GM23338 (cell line): ENCODE results near the gene CORO2A. TPM values are rescaled to one million over a fixed set of nuclear protein-coding genes. Genes with fewer than 3 reads are reported as not detected.

Experiments used
- ATAC-seq: fragments of 200-7000 bp; cut with Tn5 transposase; 3 replicates; pipeline ENCODE4 v1.9.1; 2020
- DNase-seq: peaks from one replicate; pipeline ENCODE4 v3.0.0-alpha.2; 2015; ENCODE audit warnings: low spot score
- H2AFZ ChIP-seq: fragments of 200-600 bp; sonication (generic); 2 replicates; pipeline ENCODE4 v1.8.0; 2016; ENCODE audit warnings: antibody characterized with exemption, mild to moderate bottlenecking, moderate library complexity
- H3F3A ChIP-seq: fragments of 200-600 bp; sonication (generic); replicated peaks from 2 replicates; pipeline ENCODE4 v1.8.0; 2017; ENCODE audit warnings: antibody characterized with exemption, mixed run types, low read depth
- H3K27ac ChIP-seq: fragments of 200-600 bp; sonication (generic); 2 replicates; pipeline ENCODE4 v1.6.1; 2016; ENCODE audit warnings: low read depth
- H3K27me3 ChIP-seq: fragments of 200-600 bp; sonication (generic); 2 replicates; pipeline ENCODE4 v1.8.0; 2016; ENCODE audit warnings: mild to moderate bottlenecking, mixed run types, moderate library complexity; ENCODE audit not compliant: insufficient read depth
- H3K36me3 ChIP-seq: fragments of 200-600 bp; sonication (generic); 2 replicates; pipeline ENCODE4 v1.8.0; 2016; ENCODE audit warnings: mild to moderate bottlenecking; ENCODE audit not compliant: insufficient read depth
- H3K4me1 ChIP-seq: fragments of 200-600 bp; sonication (generic); 2 replicates; pipeline ENCODE4 v1.8.0; 2016; ENCODE audit warnings: mild to moderate bottlenecking, moderate library complexity; ENCODE audit not compliant: insufficient read depth
- H3K4me2 ChIP-seq: fragments of 200-600 bp; sonication (generic); 2 replicates; pipeline ENCODE4 v1.7.1; 2017; ENCODE audit warnings: mixed run types
- H3K4me3 ChIP-seq: fragments of 200-600 bp; sonication (generic); 2 replicates; pipeline ENCODE4 v1.6.1; 2016; ENCODE audit warnings: mixed run types
- H3K79me2 ChIP-seq: fragments of 200-600 bp; sonication (generic); replicated peaks from 2 replicates; pipeline ENCODE4 v1.8.0; 2017; ENCODE audit warnings: mild to moderate bottlenecking; ENCODE audit not compliant: insufficient read depth
- H3K9me2 ChIP-seq: fragments of 200-600 bp; sonication (generic); 2 replicates; pipeline ENCODE4 v1.8.0; 2017; ENCODE audit not compliant: insufficient read depth
- H4K20me1 ChIP-seq: fragments of 200-600 bp; sonication (generic); replicated peaks from 2 replicates; pipeline ENCODE4 v1.8.0; 2017; ENCODE audit warnings: mild to moderate bottlenecking; ENCODE audit not compliant: insufficient read depth
- H3K27ac Mint-ChIP-seq: 2 replicates; pipeline ENCODE4 v1.8.0; 2020; ENCODE audit warnings: inconsistent platforms, mild to moderate bottlenecking, moderate library complexity, mixed read lengths
- H3K27me3 Mint-ChIP-seq: 3 replicates; pipeline ENCODE4 v1.8.0; 2022; ENCODE audit warnings: low read depth, mild to moderate bottlenecking, moderate library complexity, mixed read lengths, inconsistent platforms; ENCODE audit not compliant: insufficient read depth, poor library complexity
- H3K36me3 Mint-ChIP-seq: 3 replicates; pipeline ENCODE4 v1.8.0; 2021; ENCODE audit warnings: low read depth, mild to moderate bottlenecking, inconsistent platforms, moderate library complexity, mixed read lengths
- H3K4me1 Mint-ChIP-seq: 3 replicates; pipeline ENCODE4 v1.8.0; 2020; ENCODE audit warnings: mild to moderate bottlenecking, inconsistent platforms, mixed read lengths
- H3K4me3 Mint-ChIP-seq: 3 replicates; pipeline ENCODE4 v1.8.0; 2021; ENCODE audit warnings: moderate library complexity, mild to moderate bottlenecking, inconsistent platforms, mixed read lengths
- H3K9me3 Mint-ChIP-seq: 3 replicates; pipeline ENCODE4 v1.8.0; 2020; ENCODE audit warnings: moderate library complexity, mild to moderate bottlenecking, inconsistent platforms, mixed read lengths
- CREB1 ChIP-seq: fragments of 250-450 bp; sonication (Bioruptor Pico); IDR thresholded peaks from 2 replicates; pipeline ENCODE4 v1.5.0; 2020; ENCODE audit warnings: low read depth, mild to moderate bottlenecking, moderate library complexity
- EZH2 ChIP-seq: fragments of 200-600 bp; sonication (generic); IDR thresholded peaks from one replicate; pipeline ENCODE4 v1.8.0; 2017; ENCODE audit warnings: antibody characterized with exemption, mild to moderate bottlenecking, low read depth; ENCODE audit not compliant: unreplicated experiment
- EZH2phosphoT487 ChIP-seq: fragments of 200-600 bp; sonication (generic); IDR thresholded peaks from one replicate; pipeline ENCODE4 v1.8.1; 2018; ENCODE audit warnings: antibody characterized with exemption; ENCODE audit not compliant: unreplicated experiment
- JUNB ChIP-seq: IDR thresholded peaks from one replicate; pipeline ENCODE4 v1.6.1; 2016; ENCODE audit warnings: antibody characterized with exemption; ENCODE audit not compliant: unreplicated experiment
- NANOG ChIP-seq: IDR thresholded peaks from 2 replicates; pipeline ENCODE4 v1.6.1; 2016; ENCODE audit warnings: antibody characterized with exemption, borderline replicate concordance
- POLR2AphosphoS5 ChIP-seq: IDR thresholded peaks from 2 replicates; pipeline ENCODE4 v1.6.1; 2016; ENCODE audit warnings: antibody characterized with exemption, low read depth
- STAT1 ChIP-seq: IDR thresholded peaks from one replicate; pipeline ENCODE4 v1.6.1; 2016; ENCODE audit warnings: antibody characterized with exemption; ENCODE audit not compliant: unreplicated experiment
- ZNF114 ChIP-seq: fragments of 250-450 bp; sonication (Bioruptor Pico); IDR thresholded peaks from 2 replicates; pipeline ENCODE4 v1.5.0; 2020; ENCODE audit warnings: mild to moderate bottlenecking, moderate library complexity
- ZNF331 ChIP-seq: fragments of 250-450 bp; sonication (Bioruptor Pico); IDR thresholded peaks from 2 replicates; pipeline ENCODE4 v1.5.0; 2020; ENCODE audit warnings: low read depth, mild to moderate bottlenecking, moderate library complexity
- polyA plus RNA-seq: library from polyadenylated mRNA; unstranded; fragments of >200 nt; fragmentation: Nextera tagmentation; extraction: Ambion mirVana; gene quantifications from 2 replicates; pipeline ENCODE4 v1.2.1, GENCODE V29; 2016
- total RNA-seq: library from RNA; depleted of rRNA; stranded (reverse); fragments of >200 nt; shearing (Covaris generic); gene quantifications from 2 replicates; pipeline ENCODE4 v1.2.3, GENCODE V29; 2014
- TF ChIP-seq, protein P1 (sequence below), 2 experiments: fragments of 200-600 bp in 1 of 2; sonication (generic) in 1 of 2; conservative IDR thresholded peaks; 2 replicates each; pipeline versions ENCODE4 v1.5.1 to v1.6.1; 2016 to 2017; ENCODE audit warnings: antibody characterized with exemption in 2 of 2, low read depth in 2 of 2, mild to moderate bottlenecking in 2 of 2, moderate library complexity in 1 of 2
- TF ChIP-seq, protein P2 (sequence below): IDR thresholded peaks from 2 replicates; pipeline ENCODE4 v1.6.1; 2016; ENCODE audit warnings: antibody characterized with exemption
- TF ChIP-seq, protein P3 (sequence below): IDR thresholded peaks from one replicate; pipeline ENCODE4 v1.6.1; 2018; ENCODE audit warnings: antibody characterized with exemption; ENCODE audit not compliant: unreplicated experiment
- TF ChIP-seq, protein P4 (sequence below): fragments of 250-450 bp; sonication (Bioruptor Pico); IDR thresholded peaks from 2 replicates; pipeline ENCODE4 v1.5.0; 2020; ENCODE audit warnings: mild to moderate bottlenecking, moderate library complexity

CORO2A gene
- total and polyA plus RNA-seq, 2 experiments from 2014 or later: 12.9 to 27.6 TPM

DNA sequence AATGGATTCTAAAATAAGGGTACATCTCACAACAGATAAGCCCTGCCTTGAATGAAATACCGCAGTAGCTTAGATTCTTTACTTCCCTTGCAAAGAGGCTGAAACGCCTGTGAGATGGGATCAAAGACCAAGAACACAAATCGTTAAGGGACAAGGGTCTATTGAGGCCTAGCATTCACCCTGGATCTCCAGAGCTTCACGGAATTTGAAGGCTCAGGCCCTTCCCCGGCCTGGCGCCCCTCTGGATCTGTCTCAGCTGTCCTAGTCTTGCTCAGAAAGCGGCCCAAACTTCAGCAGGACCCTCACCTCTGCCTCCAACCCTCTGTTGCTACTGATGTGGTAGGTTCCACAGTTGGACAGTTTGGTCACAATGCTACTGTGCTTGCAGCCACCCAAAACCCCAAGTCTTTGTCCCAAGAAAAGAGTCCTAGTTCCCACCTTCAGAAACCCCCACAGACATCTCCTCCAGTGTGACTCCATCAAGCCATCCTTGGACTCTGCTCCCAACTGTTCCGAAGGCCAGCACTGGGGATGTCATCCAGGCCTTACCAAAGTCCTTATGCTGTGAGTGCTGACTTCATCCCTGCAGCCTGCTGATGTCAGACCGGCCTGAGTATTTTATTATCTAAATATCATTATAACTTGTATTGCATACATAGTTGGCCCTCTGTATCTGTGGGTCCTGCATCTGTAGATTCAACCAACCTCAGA is 9.4 kb downstream of the CORO2A start:
- H3K36me3 ChIP-seq: no peaks in the 10 kb centered on the region; the same call in 1 of the 2 replicates
- H3F3A ChIP-seq: no peaks in the 10 kb centered on the region
- H3K36me3 Mint-ChIP-seq: no peaks in the 10 kb centered on the region
- H3K4me3 ChIP-seq: no peak overlapping the region
- peaks cover 40% of the 10 kb centered on the region for H3K79me2 ChIP-seq
- TF ChIP-seq, protein P1, sequence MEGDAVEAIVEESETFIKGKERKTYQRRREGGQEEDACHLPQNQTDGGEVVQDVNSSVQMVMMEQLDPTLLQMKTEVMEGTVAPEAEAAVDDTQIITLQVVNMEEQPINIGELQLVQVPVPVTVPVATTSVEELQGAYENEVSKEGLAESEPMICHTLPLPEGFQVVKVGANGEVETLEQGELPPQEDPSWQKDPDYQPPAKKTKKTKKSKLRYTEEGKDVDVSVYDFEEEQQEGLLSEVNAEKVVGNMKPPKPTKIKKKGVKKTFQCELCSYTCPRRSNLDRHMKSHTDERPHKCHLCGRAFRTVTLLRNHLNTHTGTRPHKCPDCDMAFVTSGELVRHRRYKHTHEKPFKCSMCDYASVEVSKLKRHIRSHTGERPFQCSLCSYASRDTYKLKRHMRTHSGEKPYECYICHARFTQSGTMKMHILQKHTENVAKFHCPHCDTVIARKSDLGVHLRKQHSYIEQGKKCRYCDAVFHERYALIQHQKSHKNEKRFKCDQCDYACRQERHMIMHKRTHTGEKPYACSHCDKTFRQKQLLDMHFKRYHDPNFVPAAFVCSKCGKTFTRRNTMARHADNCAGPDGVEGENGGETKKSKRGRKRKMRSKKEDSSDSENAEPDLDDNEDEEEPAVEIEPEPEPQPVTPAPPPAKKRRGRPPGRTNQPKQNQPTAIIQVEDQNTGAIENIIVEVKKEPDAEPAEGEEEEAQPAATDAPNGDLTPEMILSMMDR (conservative IDR thresholded peaks at IDR 0.05; ENCODE audit: low read depth in 2 of 2): no peak
- no peak for TF ChIP-seq ZNF114 (CRISPR knock-in tag)
- no peak for TF ChIP-seq STAT1
- TF ChIP-seq, protein P2, sequence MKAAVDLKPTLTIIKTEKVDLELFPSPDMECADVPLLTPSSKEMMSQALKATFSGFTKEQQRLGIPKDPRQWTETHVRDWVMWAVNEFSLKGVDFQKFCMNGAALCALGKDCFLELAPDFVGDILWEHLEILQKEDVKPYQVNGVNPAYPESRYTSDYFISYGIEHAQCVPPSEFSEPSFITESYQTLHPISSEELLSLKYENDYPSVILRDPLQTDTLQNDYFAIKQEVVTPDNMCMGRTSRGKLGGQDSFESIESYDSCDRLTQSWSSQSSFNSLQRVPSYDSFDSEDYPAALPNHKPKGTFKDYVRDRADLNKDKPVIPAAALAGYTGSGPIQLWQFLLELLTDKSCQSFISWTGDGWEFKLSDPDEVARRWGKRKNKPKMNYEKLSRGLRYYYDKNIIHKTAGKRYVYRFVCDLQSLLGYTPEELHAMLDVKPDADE: no peak
- TF ChIP-seq, protein P3, sequence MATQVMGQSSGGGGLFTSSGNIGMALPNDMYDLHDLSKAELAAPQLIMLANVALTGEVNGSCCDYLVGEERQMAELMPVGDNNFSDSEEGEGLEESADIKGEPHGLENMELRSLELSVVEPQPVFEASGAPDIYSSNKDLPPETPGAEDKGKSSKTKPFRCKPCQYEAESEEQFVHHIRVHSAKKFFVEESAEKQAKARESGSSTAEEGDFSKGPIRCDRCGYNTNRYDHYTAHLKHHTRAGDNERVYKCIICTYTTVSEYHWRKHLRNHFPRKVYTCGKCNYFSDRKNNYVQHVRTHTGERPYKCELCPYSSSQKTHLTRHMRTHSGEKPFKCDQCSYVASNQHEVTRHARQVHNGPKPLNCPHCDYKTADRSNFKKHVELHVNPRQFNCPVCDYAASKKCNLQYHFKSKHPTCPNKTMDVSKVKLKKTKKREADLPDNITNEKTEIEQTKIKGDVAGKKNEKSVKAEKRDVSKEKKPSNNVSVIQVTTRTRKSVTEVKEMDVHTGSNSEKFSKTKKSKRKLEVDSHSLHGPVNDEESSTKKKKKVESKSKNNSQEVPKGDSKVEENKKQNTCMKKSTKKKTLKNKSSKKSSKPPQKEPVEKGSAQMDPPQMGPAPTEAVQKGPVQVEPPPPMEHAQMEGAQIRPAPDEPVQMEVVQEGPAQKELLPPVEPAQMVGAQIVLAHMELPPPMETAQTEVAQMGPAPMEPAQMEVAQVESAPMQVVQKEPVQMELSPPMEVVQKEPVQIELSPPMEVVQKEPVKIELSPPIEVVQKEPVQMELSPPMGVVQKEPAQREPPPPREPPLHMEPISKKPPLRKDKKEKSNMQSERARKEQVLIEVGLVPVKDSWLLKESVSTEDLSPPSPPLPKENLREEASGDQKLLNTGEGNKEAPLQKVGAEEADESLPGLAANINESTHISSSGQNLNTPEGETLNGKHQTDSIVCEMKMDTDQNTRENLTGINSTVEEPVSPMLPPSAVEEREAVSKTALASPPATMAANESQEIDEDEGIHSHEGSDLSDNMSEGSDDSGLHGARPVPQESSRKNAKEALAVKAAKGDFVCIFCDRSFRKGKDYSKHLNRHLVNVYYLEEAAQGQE: no peak
- no peak for TF ChIP-seq EZH2phosphoT487
- no peak for TF ChIP-seq CREB1 (CRISPR knock-in tag)
- no peak for TF ChIP-seq EZH2
- TF ChIP-seq, protein P4, sequence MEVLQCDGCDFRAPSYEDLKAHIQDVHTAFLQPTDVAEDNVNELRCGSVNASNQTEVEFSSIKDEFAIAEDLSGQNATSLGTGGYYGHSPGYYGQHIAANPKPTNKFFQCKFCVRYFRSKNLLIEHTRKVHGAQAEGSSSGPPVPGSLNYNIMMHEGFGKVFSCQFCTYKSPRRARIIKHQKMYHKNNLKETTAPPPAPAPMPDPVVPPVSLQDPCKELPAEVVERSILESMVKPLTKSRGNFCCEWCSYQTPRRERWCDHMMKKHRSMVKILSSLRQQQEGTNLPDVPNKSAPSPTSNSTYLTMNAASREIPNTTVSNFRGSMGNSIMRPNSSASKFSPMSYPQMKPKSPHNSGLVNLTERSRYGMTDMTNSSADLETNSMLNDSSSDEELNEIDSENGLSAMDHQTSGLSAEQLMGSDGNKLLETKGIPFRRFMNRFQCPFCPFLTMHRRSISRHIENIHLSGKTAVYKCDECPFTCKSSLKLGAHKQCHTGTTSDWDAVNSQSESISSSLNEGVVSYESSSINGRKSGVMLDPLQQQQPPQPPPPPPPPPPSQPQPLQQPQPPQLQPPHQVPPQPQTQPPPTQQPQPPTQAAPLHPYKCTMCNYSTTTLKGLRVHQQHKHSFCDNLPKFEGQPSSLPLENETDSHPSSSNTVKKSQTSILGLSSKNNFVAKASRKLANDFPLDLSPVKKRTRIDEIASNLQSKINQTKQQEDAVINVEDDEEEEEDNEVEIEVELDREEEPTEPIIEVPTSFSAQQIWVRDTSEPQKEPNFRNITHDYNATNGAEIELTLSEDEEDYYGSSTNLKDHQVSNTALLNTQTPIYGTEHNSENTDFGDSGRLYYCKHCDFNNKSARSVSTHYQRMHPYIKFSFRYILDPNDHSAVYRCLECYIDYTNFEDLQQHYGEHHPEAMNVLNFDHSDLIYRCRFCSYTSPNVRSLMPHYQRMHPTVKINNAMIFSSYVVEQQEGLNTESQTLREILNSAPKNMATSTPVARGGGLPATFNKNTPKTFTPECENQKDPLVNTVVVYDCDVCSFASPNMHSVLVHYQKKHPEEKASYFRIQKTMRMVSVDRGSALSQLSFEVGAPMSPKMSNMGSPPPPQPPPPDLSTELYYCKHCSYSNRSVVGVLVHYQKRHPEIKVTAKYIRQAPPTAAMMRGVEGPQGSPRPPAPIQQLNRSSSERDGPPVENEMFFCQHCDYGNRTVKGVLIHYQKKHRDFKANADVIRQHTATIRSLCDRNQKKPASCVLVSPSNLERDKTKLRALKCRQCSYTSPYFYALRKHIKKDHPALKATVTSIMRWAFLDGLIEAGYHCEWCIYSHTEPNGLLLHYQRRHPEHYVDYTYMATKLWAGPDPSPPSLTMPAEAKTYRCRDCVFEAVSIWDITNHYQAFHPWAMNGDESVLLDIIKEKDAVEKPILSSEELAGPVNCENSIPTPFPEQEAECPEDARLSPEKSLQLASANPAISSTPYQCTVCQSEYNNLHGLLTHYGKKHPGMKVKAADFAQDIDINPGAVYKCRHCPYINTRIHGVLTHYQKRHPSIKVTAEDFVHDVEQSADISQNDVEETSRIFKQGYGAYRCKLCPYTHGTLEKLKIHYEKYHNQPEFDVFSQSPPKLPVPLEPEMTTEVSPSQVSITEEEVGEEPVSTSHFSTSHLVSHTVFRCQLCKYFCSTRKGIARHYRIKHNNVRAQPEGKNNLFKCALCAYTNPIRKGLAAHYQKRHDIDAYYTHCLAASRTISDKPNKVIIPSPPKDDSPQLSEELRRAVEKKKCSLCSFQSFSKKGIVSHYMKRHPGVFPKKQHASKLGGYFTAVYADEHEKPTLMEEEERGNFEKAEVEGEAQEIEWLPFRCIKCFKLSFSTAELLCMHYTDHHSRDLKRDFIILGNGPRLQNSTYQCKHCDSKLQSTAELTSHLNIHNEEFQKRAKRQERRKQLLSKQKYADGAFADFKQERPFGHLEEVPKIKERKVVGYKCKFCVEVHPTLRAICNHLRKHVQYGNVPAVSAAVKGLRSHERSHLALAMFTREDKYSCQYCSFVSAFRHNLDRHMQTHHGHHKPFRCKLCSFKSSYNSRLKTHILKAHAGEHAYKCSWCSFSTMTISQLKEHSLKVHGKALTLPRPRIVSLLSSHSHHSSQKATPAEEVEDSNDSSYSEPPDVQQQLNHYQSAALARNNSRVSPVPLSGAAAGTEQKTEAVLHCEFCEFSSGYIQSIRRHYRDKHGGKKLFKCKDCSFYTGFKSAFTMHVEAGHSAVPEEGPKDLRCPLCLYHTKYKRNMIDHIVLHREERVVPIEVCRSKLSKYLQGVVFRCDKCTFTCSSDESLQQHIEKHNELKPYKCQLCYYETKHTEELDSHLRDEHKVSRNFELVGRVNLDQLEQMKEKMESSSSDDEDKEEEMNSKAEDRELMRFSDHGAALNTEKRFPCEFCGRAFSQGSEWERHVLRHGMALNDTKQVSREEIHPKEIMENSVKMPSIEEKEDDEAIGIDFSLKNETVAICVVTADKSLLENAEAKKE (CRISPR knock-in tag): no peak
- no peak for TF ChIP-seq ZNF331 (CRISPR knock-in tag)
- TF ChIP-seq POLR2AphosphoS5: no peak
- no peak for TF ChIP-seq JUNB
- no peak for TF ChIP-seq NANOG
- H3K9me2 ChIP-seq: no peaks in the 10 kb centered on the region
- no peak for ATAC-seq
- no peak overlapping the region for H3K4me3 Mint-ChIP-seq
- no peak for DNase-seq
- H3K27ac ChIP-seq: no peak overlapping the region
- peaks cover 4% of the 10 kb centered on the region for H3K4me1 ChIP-seq
- peaks cover 30% of the 10 kb centered on the region for H3K4me1 Mint-ChIP-seq
- no peak overlapping the region for H3K27ac Mint-ChIP-seq
- H3K27me3 ChIP-seq: no peaks in the 10 kb centered on the region
- H2AFZ ChIP-seq: no peak overlapping the region
- peaks cover 3% of the 10 kb centered on the region; the same call in 1 of the 2 replicates for H4K20me1 ChIP-seq
- H3K27me3 Mint-ChIP-seq: peaks cover 13% of the 10 kb centered on the region
- H3K9me3 Mint-ChIP-seq: no peaks in the 10 kb centered on the region
- H3K4me2 ChIP-seq: no peak overlapping the region
